ENCODE results near the gene SGK2.

DNA sequence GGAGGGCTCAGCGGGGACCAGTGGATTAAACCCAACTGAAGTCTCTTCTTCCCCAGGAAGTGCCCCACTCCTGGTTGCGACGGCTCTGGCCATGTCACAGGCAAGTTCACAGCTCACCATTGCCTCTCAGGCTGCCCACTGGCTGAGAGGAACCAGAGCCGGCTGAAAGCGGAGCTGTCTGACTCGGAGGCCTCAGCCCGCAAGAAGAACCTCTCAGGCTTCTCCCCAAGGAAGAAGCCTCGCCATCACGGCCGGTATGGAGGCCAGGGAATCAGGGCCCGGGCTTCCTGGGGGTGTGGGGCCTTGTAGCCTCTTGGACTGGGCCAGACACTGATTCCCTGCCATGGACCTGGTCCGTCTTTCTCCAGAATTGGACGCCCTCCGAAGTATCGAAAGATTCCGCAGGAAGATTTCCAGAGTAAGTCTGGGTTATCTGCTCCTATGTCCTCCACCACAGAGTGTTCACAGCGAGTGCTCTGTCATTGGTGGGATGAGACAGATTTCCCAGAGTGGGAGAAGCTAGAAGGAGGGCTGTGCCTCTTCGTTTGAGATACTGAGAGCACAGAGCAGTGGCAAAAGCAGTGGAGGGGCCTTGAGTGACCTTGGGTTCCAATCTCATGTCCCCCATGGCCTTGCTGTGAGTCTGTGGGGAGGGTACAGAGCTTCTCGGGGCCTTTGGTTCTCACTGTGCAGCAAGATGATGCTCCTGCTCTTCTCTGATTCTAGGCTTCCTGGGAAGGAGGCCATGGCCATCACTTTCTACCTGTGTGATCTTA, 22.6 kb upstream of the SGK2 start:
- TF ChIP-seq, protein P1, sequence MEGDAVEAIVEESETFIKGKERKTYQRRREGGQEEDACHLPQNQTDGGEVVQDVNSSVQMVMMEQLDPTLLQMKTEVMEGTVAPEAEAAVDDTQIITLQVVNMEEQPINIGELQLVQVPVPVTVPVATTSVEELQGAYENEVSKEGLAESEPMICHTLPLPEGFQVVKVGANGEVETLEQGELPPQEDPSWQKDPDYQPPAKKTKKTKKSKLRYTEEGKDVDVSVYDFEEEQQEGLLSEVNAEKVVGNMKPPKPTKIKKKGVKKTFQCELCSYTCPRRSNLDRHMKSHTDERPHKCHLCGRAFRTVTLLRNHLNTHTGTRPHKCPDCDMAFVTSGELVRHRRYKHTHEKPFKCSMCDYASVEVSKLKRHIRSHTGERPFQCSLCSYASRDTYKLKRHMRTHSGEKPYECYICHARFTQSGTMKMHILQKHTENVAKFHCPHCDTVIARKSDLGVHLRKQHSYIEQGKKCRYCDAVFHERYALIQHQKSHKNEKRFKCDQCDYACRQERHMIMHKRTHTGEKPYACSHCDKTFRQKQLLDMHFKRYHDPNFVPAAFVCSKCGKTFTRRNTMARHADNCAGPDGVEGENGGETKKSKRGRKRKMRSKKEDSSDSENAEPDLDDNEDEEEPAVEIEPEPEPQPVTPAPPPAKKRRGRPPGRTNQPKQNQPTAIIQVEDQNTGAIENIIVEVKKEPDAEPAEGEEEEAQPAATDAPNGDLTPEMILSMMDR (IDR thresholded peaks at IDR 0.05 in 4 of 5, conservative IDR thresholded peaks at IDR 0.05 in 1 of 5) = no peak
- no peak for TF ChIP-seq POLR2A (IDR thresholded peaks at IDR 0.05)
